ENCODE results near the gene THSD4.

Gene THSD4

DNA sequence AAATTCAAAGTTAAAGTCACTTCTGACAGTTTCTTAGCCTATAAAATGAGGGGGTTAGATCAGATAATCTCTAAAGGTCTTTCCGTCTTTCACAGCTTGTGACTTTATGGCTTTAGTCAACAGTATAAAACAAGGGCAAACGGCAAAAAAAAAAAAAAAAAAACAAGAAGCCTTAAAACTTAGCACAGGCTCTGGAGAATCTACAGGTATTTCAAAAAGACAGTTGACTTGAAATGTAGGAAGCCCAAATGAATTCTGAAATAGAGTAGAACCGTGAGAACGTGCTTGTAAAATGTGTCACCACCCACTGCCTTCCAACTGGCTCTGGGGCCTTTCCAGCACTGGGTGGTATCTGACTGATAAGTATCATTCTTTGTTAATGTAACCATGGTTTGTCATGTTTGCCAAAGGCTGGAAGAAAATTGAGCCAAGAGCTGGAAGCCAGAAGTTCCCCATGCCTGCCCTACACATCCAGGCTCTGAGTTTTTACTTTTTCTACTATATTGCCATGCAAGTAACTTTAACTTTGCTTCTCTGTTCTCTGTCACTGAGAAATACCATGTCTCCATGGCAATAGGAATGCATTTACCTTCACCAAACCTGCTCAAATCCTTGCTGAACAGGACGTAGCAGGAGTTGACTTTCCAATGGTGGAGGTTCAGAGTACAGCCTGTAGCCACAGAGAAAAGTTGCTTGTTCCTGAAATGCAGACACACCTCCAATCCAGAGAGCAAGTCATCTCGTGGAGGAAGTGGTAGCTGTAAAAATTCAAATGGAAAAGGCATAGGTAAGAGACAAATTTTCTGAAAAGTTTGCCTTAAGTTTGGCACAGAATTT is 35.8 kb upstream of the THSD4 start:
- TF ChIP-seq SPI1 (IDR thresholded peaks at IDR 0.05; ENCODE audit: borderline replicate concordance, low read depth) (no peak), GABPA (IDR thresholded peaks at IDR 0.05; ENCODE audit: low read depth) (no peak), POLR2AphosphoS5 (IDR thresholded peaks at IDR 0.05; ENCODE audit: low read depth) (no peak), REST (IDR thresholded peaks at IDR 0.05; ENCODE audit: insufficient replicate concordance, low read depth) (no peak)
- TF ChIP-seq, protein P1, sequence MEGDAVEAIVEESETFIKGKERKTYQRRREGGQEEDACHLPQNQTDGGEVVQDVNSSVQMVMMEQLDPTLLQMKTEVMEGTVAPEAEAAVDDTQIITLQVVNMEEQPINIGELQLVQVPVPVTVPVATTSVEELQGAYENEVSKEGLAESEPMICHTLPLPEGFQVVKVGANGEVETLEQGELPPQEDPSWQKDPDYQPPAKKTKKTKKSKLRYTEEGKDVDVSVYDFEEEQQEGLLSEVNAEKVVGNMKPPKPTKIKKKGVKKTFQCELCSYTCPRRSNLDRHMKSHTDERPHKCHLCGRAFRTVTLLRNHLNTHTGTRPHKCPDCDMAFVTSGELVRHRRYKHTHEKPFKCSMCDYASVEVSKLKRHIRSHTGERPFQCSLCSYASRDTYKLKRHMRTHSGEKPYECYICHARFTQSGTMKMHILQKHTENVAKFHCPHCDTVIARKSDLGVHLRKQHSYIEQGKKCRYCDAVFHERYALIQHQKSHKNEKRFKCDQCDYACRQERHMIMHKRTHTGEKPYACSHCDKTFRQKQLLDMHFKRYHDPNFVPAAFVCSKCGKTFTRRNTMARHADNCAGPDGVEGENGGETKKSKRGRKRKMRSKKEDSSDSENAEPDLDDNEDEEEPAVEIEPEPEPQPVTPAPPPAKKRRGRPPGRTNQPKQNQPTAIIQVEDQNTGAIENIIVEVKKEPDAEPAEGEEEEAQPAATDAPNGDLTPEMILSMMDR (IDR thresholded peaks at IDR 0.05; ENCODE audit: insufficient read depth, low read length), result no peak
- no peak overlapping the region for H3K4me3 ChIP-seq (replicated peaks; ENCODE audit: insufficient read depth, low read length)

DNA sequence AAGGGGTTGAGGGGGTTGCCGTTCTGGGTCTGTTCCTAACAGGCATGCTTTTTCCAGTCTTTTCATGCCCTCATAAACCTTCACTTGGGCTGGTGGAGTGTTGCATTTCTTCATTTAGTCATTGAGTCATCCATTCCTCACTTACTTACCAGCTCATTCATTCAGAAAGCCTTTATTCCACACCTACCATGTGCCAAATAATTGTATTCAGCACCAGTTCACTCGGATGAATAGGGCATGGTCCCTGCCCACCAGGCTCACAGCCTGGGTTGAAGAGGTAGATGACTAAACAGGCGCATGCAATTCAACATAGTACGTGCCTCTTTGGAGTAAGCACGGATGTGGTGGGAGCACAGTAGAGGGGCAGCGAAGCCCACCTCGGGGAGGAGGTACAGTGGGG is 35.1 kb upstream of the THSD4 start:
- no peak for DNase-seq (ENCODE audit: low read depth in 1 of 2, low spot score in 1 of 2)
- no peak overlapping the region for H3K27ac ChIP-seq (replicated peaks)
- TF ChIP-seq, protein P1 (IDR thresholded peaks at IDR 0.05; ENCODE audit: insufficient read depth, low read length), result no peak
- TF ChIP-seq REST (IDR thresholded peaks at IDR 0.05; ENCODE audit: insufficient replicate concordance, low read depth), result no peak
- no peak for TF ChIP-seq POLR2AphosphoS5 (IDR thresholded peaks at IDR 0.05; ENCODE audit: low read depth)
- no peak for TF ChIP-seq GABPA (IDR thresholded peaks at IDR 0.05; ENCODE audit: low read depth)
- TF ChIP-seq SPI1 (IDR thresholded peaks at IDR 0.05; ENCODE audit: borderline replicate concordance, low read depth), result no peak

More for the DNA sequence above, 35.8 kb upstream of the THSD4 start:
- Histone ChIP-seq H3K27ac (replicated peaks) (no peak overlapping the region), H3K27me3 (ENCODE audit: insufficient read depth, poor library complexity, severe bottlenecking) (peaks cover 2% of the 10 kb centered on the region)
- DNase-seq (ENCODE audit: low read depth in 1 of 2, low spot score in 1 of 2), result no peak

DNA sequence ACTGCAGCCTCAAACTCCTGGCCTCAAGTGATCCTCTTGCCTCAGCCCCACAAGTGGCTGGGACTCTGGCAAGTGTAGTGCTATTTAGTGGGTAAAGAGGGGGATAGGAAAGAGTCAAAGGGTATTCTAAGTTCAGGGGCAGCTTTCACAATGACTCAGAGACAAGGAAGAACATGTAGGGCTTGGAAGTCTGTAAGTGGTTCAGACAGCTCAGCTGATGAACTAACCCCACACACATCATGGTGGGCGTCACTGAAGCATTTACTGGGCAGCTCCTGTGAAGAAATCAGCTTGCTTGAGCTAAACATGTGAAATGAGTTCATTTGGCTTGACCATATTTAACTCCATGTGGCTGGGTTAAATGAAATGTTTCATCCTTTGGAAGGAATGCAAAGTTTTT is 34.6 kb upstream of the THSD4 start:
- TF ChIP-seq, protein P1 (IDR thresholded peaks at IDR 0.05; ENCODE audit: insufficient read depth, low read length), result no peak
- Histone ChIP-seq H3K4me3 (replicated peaks; ENCODE audit: insufficient read depth, low read length) (no peak overlapping the region), H3K27me3 (ENCODE audit: insufficient read depth, poor library complexity, severe bottlenecking) (peaks cover 2% of the 10 kb centered on the region), H3K27ac (replicated peaks) (no peak overlapping the region)
- DNase-seq (ENCODE audit: low read depth in 1 of 2, low spot score in 1 of 2), result no peak

More for the DNA sequence above, 35.1 kb upstream of the THSD4 start:
- Histone ChIP-seq H3K4me3 (replicated peaks; ENCODE audit: insufficient read depth, low read length) (no peak overlapping the region), H3K27me3 (ENCODE audit: insufficient read depth, poor library complexity, severe bottlenecking) (peaks cover 2% of the 10 kb centered on the region)

- Histone ChIP-seq H3K4me3 (replicated peaks; ENCODE audit: insufficient read depth, low read length) (no peak overlapping the region), H3K27ac (replicated peaks) (no peak overlapping the region), H3K27me3 (ENCODE audit: insufficient read depth, poor library complexity, severe bottlenecking) (peaks cover 2% of the 10 kb centered on the region)
- TF ChIP-seq, protein P1 (IDR thresholded peaks at IDR 0.05; ENCODE audit: insufficient read depth, low read length), result no peak
- no peak for TF ChIP-seq POLR2AphosphoS5 (IDR thresholded peaks at IDR 0.05; ENCODE audit: low read depth)
- no peak for TF ChIP-seq REST (IDR thresholded peaks at IDR 0.05; ENCODE audit: insufficient replicate concordance, low read depth)
- no peak for TF ChIP-seq SPI1 (IDR thresholded peaks at IDR 0.05; ENCODE audit: borderline replicate concordance, low read depth)
- DNase-seq (ENCODE audit: low read depth in 1 of 2, low spot score in 1 of 2), result no peak
These were observed 32.5 kb upstream of the THSD4 start for GRCh38 chr15:71082803-71083202.

All from HL-60 (cell line).